Esophagus muscularis mucosa (tissue), 4 donors: Measurements from ENCODE around the gene PLEK. TPM values are rescaled to one million over a fixed set of nuclear protein-coding genes. Genes with fewer than 3 reads are reported as not detected.
A peak's percentile ranks its signal among the peaks of the same experiment; 100 is the strongest.

Experiments used
- DNase-seq: peaks from one replicate; pipeline ENCODE4 v3.0.0-alpha.2; 2017; ENCODE audit errors: extremely low spot score
- H3K27ac ChIP-seq, 4 donors: fragments of 200-600 bp; sonication (generic); replicated peaks in 1 of 4; 1 replicate in 3 of 4; 2 replicates in 1 of 4; pipeline ENCODE4 v1.5.1; 2016 to 2019; ENCODE audit warnings: mild to moderate bottlenecking in 1 of 4
- H3K27me3 ChIP-seq, 4 donors: fragments of 200-600 bp; sonication (generic); one replicate each; pipeline versions ENCODE4 v1.5.1 to v1.6.0; 2016 to 2019
- H3K36me3 ChIP-seq, 4 donors: fragments of 200-600 bp; sonication (generic); one replicate each; pipeline ENCODE4 v1.5.1; 2016 to 2019
- H3K4me1 ChIP-seq, 4 donors: fragments of 200-600 bp; sonication (generic); one replicate each; pipeline ENCODE4 v1.5.1; 2016 to 2019
- H3K4me3 ChIP-seq, 4 donors: fragments of 200-600 bp; sonication (generic); 1 replicate in 2 of 4; 2 replicates in 2 of 4; pipeline ENCODE4 v1.5.1; 2016 to 2019; ENCODE audit warnings: mild to moderate bottlenecking in 4 of 4, moderate library complexity in 1 of 4
- H3K9me3 ChIP-seq, 4 donors: fragments of 200-600 bp; sonication (generic); 1 replicate in 3 of 4; 2 replicates in 1 of 4; pipeline ENCODE4 v1.5.1; 2016 to 2019
- CTCF ChIP-seq, 3 experiments: fragments of 200-600 bp in 2 of 3; fragments of 450-650 bp in 1 of 3; sonication (generic) in 2 of 3; IDR thresholded peaks; one replicate each; pipeline ENCODE4 v1.5.1; 2017 to 2019; ENCODE audit warnings: antibody characterized with exemption in 3 of 3, mild to moderate bottlenecking in 2 of 3, moderate library complexity in 1 of 3
- EP300 ChIP-seq: sonication (generic); formaldehyde crosslinking; IDR thresholded peaks from one replicate; pipeline ENCODE4 v1.6.1; 2017; ENCODE audit warnings: antibody characterized with exemption
- POLR2A ChIP-seq: fragments of 450-650 bp; IDR thresholded peaks from one replicate; pipeline ENCODE4 v1.6.1; 2017; ENCODE audit warnings: antibody characterized with exemption, moderate library complexity, mild to moderate bottlenecking, low read depth
- POLR2AphosphoS5 ChIP-seq, 2 donors: sonication (generic); formaldehyde crosslinking; IDR thresholded peaks; one replicate each; pipeline ENCODE4 v1.6.1; 2017; ENCODE audit warnings: antibody characterized with exemption in 2 of 2
- WGBS: methylation state at CpG from one replicate; pipeline ENCODE4 v1.1.5; 2018; 5-methylcytosine and 5-hydroxymethylcytosine counted together
- intact Hi-C: fragments of 100-400 bp; cut with DNase I; formaldehyde crosslinking; loops from one replicate; pipeline ENCODE4 v1.15.1; 2023
- total RNA-seq, 4 donors: library from RNA; depleted of rRNA; stranded (reverse); fragments of >200 nt; gene quantifications; one replicate each; pipeline versions ENCODE4 v1.1.0 to v1.2.1, GENCODE V29; 2016

The PLEK gene
- total RNA-seq, 4 donors from 2014 or later = 3.1 to 23.4 (median 6.0) TPM

GRCh38 chr2:68416081-68416675, 51.1 kb downstream of the PLEK start:
- Histone ChIP-seq H3K27me3 (peaks cover 0 to 4% (median 0%) of the 10 kb centered on the region in 4 donors), H3K9me3 (no peaks in the 10 kb centered on the region), H3K4me1 (no peaks in the 10 kb centered on the region), H3K27ac (no peak overlapping the region), H3K4me3 (no peak overlapping the region), H3K36me3 (no peaks in the 10 kb centered on the region)
- WGBS = 89% methylated on average over 4 of the region's 9 CpGs
- DNase-seq = peak; percentile 81
- no peak for TF ChIP-seq EP300
- no peak for TF ChIP-seq POLR2A
- no peak for TF ChIP-seq POLR2AphosphoS5 (IDR thresholded peaks at IDR 0.05)
- TF ChIP-seq CTCF (IDR thresholded peaks at IDR 0.05) = no peak
- intact Hi-C loops = no loop called here

DNA sequence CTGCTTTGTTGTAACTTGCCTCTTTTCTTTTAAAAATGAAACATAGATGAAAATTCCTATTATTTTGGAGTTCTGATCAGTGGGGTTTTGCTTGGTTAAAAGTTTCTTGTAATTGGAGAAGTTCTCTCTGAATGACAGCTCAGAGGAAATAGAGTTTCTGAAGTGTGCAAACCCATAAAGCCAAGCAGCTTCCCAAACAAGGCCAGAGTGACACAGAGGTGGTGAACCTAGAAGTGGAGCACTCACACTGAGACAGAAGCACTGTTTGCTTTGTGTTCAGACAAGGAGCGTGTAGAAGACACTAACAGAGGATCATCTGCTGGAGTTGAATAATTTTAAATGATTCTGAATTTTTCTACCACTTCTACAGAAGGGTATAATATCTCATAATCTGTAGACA, 52.8 kb downstream of the PLEK start:
- intact Hi-C loops = no loop called here
- peak; percentile 7 for DNase-seq
- Histone ChIP-seq H3K4me3 (no peak overlapping the region), H3K27ac (no peak overlapping the region), H3K27me3 (peaks cover 0 to 4% (median 0%) of the 10 kb centered on the region in 4 donors), H3K4me1 (no peaks in the 10 kb centered on the region), H3K9me3 (no peaks in the 10 kb centered on the region), H3K36me3 (no peaks in the 10 kb centered on the region)
- 76% methylated on average over 1 of the region's 1 CpG for WGBS
- TF ChIP-seq EP300 (no peak), CTCF (IDR thresholded peaks at IDR 0.05) (no peak), POLR2A (no peak), POLR2AphosphoS5 (IDR thresholded peaks at IDR 0.05) (no peak)

GRCh38 chr2:68418419-68418818, 53.3 kb downstream of the PLEK start:
- Histone ChIP-seq H3K4me3 (no peak overlapping the region), H3K36me3 (no peaks in the 10 kb centered on the region), H3K4me1 (no peaks in the 10 kb centered on the region), H3K9me3 (no peaks in the 10 kb centered on the region), H3K27me3 (peaks cover 0 to 4% (median 0%) of the 10 kb centered on the region in 4 donors), H3K27ac (no peak overlapping the region)
- TF ChIP-seq POLR2A (no peak), POLR2AphosphoS5 (IDR thresholded peaks at IDR 0.05) (no peak), CTCF (IDR thresholded peaks at IDR 0.05) (no peak)
- DNase-seq = no peak
- WGBS = 50% methylated on average over 1 of the region's 1 CpG
- intact Hi-C loops = no loop called here

DNA sequence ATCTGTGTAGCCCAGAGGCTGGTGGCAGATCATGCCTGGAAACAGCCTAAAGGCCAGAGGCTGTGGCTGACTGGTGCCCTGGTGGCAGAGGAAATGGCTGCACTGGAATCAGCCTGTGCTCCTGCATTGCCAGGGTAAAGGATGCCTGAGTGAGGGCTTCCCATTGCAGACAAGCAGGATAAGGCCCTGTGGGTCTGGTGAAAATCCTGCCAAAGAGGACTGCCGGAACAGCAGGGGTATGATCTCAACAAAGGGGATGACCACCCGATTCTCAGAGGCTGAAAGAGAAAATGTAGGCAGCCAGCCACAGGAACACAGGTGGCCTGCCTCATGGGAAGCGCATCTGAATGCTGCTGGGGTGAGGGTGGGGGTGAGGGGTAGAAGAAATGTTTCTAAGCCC, 53.8 kb downstream of the PLEK start:
- TF ChIP-seq POLR2A (no peak), POLR2AphosphoS5 (IDR thresholded peaks at IDR 0.05) (no peak)
- H3K36me3 ChIP-seq = no peaks in the 10 kb centered on the region
- H3K27ac ChIP-seq = no peak overlapping the region
- peaks cover 0 to 4% (median 0%) of the 10 kb centered on the region in 4 donors for H3K27me3 ChIP-seq
- no peaks in the 10 kb centered on the region for H3K9me3 ChIP-seq
- H3K4me3 ChIP-seq = no peak overlapping the region
- peak; percentile 66 for DNase-seq
- no peaks in the 10 kb centered on the region for H3K4me1 ChIP-seq
- intact Hi-C loops = no loop called here
- WGBS = 75% methylated on average over 3 of the region's 3 CpGs

GRCh38 chr2:68420254-68420910, 55.3 kb downstream of the PLEK start:
- no peak for DNase-seq
- Histone ChIP-seq H3K27me3 (peaks cover 0 to 4% (median 0%) of the 10 kb centered on the region in 4 donors), H3K27ac (no peak overlapping the region), H3K4me3 (no peak overlapping the region), H3K4me1 (no peaks in the 10 kb centered on the region), H3K36me3 (no peaks in the 10 kb centered on the region), H3K9me3 (no peaks in the 10 kb centered on the region)
- 75% methylated on average over 3 of the region's 3 CpGs for WGBS
- no peak for TF ChIP-seq POLR2AphosphoS5 (IDR thresholded peaks at IDR 0.05)
- no peak for TF ChIP-seq POLR2A
- TF ChIP-seq CTCF (IDR thresholded peaks at IDR 0.05) = no peak
- no peak for TF ChIP-seq EP300
- intact Hi-C loops = no loop called here
